Measurements from ENCODE around the gene LRIG1.

DNA sequence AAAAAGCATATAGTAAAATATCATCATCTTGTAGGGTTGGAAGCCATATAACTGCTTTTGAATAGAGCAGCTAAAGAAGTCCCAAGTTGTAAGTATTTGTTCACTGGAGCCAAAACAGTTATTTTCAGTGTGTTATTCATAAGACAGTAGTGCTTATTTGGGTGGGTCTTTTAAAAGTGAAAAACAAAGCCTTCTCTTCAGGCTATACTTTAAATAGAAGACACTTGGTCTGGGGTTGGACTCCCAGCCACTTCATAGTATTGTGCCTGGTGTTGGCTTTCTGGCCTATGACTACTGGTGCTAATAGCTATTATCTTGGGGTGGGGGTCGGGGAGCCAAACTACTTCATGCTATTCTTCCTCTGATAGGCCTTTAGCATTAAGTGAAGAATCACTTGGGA, 144.8 kb downstream of the LRIG1 start:
- TF ChIP-seq ZFP3 (CRISPR knock-in tag; IDR thresholded peaks at IDR 0.05) (no peak), ZC3H10 (CRISPR knock-in tag; IDR thresholded peaks at IDR 0.05) (no peak), GLIS3 (CRISPR knock-in tag; IDR thresholded peaks at IDR 0.05) (no peak), BACH2 (CRISPR knock-in tag; IDR thresholded peaks at IDR 0.05; ENCODE audit: borderline replicate concordance) (no peak), ARNTL (CRISPR knock-in tag; IDR thresholded peaks at IDR 0.05; ENCODE audit: borderline replicate concordance, low read depth) (no peak), CREB5 (CRISPR knock-in tag; IDR thresholded peaks at IDR 0.05; ENCODE audit: low read depth) (no peak), ESRRG (CRISPR knock-in tag; IDR thresholded peaks at IDR 0.05) (no peak), PATZ1 (CRISPR knock-in tag; IDR thresholded peaks at IDR 0.05; ENCODE audit: borderline replicate concordance) (no peak), RARB (CRISPR knock-in tag; IDR thresholded peaks at IDR 0.05) (no peak), ZFP30 (CRISPR knock-in tag; IDR thresholded peaks at IDR 0.05) (no peak), ISL1 (CRISPR knock-in tag; IDR thresholded peaks at IDR 0.05) (no peak)
- TF ChIP-seq, protein P1, sequence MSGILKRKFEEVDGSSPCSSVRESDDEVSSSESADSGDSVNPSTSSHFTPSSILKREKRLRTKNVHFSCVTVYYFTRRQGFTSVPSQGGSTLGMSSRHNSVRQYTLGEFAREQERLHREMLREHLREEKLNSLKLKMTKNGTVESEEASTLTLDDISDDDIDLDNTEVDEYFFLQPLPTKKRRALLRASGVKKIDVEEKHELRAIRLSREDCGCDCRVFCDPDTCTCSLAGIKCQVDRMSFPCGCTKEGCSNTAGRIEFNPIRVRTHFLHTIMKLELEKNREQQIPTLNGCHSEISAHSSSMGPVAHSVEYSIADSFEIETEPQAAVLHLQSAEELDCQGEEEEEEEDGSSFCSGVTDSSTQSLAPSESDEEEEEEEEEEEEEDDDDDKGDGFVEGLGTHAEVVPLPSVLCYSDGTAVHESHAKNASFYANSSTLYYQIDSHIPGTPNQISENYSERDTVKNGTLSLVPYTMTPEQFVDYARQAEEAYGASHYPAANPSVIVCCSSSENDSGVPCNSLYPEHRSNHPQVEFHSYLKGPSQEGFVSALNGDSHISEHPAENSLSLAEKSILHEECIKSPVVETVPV (CRISPR knock-in tag; IDR thresholded peaks at IDR 0.05): no peak
